ENCODE measurements around the gene KMT5B. TPM values are rescaled to one million over a fixed set of nuclear protein-coding genes. Genes with fewer than 3 reads are reported as not detected.

The KMT5B gene
- total and polyA plus RNA-seq, 10 of the 15 experiments (the other 5 are each of a cell fraction or from before 2014, with no cell fraction given), result 4.7 to 21.8 (median 18.0) TPM

GRCh38 chr11:68202165-68202564, 10.9 kb downstream of the KMT5B start:
- Histone ChIP-seq H4K20me1 (ENCODE audit: control insufficient read depth, insufficient read depth) (no peaks in the 10 kb centered on the region), H3K27me3 (replicated peaks in 1 of 2; ENCODE audit: control insufficient read depth in 2 of 2, insufficient read depth in 2 of 2, low read length in 1 of 2) (no peaks in the 10 kb centered on the region), H3K79me2 (ENCODE audit: control insufficient read depth, insufficient read depth, low read length) (peaks cover 48% of the 10 kb centered on the region), H2AFZ (ENCODE audit: control insufficient read depth, low read depth, low read length) (no peak overlapping the region), H3K4me3 (no peak overlapping the region), H3K36me3 (ENCODE audit: control insufficient read depth in 2 of 2, insufficient read depth in 2 of 2, low read length in 1 of 2) (no peaks in the 10 kb centered on the region), H3K9me3 (replicated peaks; ENCODE audit: control insufficient read depth, insufficient read depth, low read length) (no peaks in the 10 kb centered on the region), H3K9ac (ENCODE audit: control insufficient read depth, insufficient read depth, low read length) (no peak overlapping the region), H3K27ac (ENCODE audit: control insufficient read depth, insufficient read depth) (no peak overlapping the region), H3K4me2 (ENCODE audit: control insufficient read depth, insufficient read depth) (no peak overlapping the region), H3K4me1 (ENCODE audit: control insufficient read depth, insufficient read depth, low read length) (peaks cover 19% of the 10 kb centered on the region)
- ChIA-PET CTCF (no interaction called here), RAD21 (ENCODE audit: unreplicated experiment) (interaction anchor here (0.8 kb wide), 1 partner anchor 200 kb away, joined by 4 read pairs; no protein-coding TSS in a partner anchor), SMC1A (ENCODE audit: uncharacterized antibody, unreplicated experiment) (no interaction called here), POLR2A (interaction anchor here (0.6 to 0.7 kb wide), 2 partner anchors 25 to 191 kb away, joined by 3 to 5 read pairs; no protein-coding TSS in a partner anchor)
- BruUV-seq (replicated peaks), result no TSS peak
- ATAC-seq (no peak), FAIRE-seq (no peak), DNase-seq (ENCODE audit: low read depth, low spot score) (no peak)
- intact Hi-C loops (cut with micrococcal nuclease; ENCODE audit: unreplicated experiment), result no loop called here
- 78% methylated on average over 2 of the region's 2 CpGs for WGBS (ENCODE audit: insufficient coverage, insufficient replicate concordance, low lambda C conversion rate, missing lambda C conversion rate)
- TF ChIP-seq ASH2L (IDR thresholded peaks at IDR 0.05; ENCODE audit: borderline replicate concordance, low read depth) (no peak), RB1 (IDR thresholded peaks at IDR 0.05; ENCODE audit: borderline replicate concordance) (no peak), MLLT1 (IDR thresholded peaks at IDR 0.05) (no peak), ZBED1 (IDR thresholded peaks at IDR 0.05; ENCODE audit: borderline replicate concordance) (no peak), JUNB (IDR thresholded peaks at IDR 0.05) (no peak)
- in situ Hi-C loops (cut with MboI), result no loop called here

- ATAC-seq (no peak), DNase-seq (ENCODE audit: low read depth, low spot score) (no peak), FAIRE-seq (no peak)
- in situ Hi-C loops (cut with MboI), result no loop called here
- SMC1A ChIA-PET (ENCODE audit: uncharacterized antibody, unreplicated experiment), result no interaction called here
- H3K4me1 ChIP-seq (ENCODE audit: control insufficient read depth, insufficient read depth, low read length), result peaks cover 19% of the 10 kb centered on the region
- H3K4me3 ChIP-seq, result no peak overlapping the region
- H3K27ac ChIP-seq (ENCODE audit: control insufficient read depth, insufficient read depth), result no peak overlapping the region
- 94% methylated on average over 4 of the region's 4 CpGs for WGBS (ENCODE audit: insufficient coverage, insufficient replicate concordance, low lambda C conversion rate, missing lambda C conversion rate)
- POLR2A ChIA-PET, result no interaction called here
- no TSS peak for BruUV-seq (replicated peaks)
- intact Hi-C loops (cut with micrococcal nuclease; ENCODE audit: unreplicated experiment), result no loop called here
- H3K79me2 ChIP-seq (ENCODE audit: control insufficient read depth, insufficient read depth, low read length), result peaks cover 45% of the 10 kb centered on the region
- no peak overlapping the region for H3K9ac ChIP-seq (ENCODE audit: control insufficient read depth, insufficient read depth, low read length)
- no peak overlapping the region for H2AFZ ChIP-seq (ENCODE audit: control insufficient read depth, low read depth, low read length)
- H3K4me2 ChIP-seq (ENCODE audit: control insufficient read depth, insufficient read depth), result no peak overlapping the region
- no peaks in the 10 kb centered on the region for H4K20me1 ChIP-seq (ENCODE audit: control insufficient read depth, insufficient read depth)
- no peaks in the 10 kb centered on the region for H3K36me3 ChIP-seq (ENCODE audit: control insufficient read depth in 2 of 2, insufficient read depth in 2 of 2, low read length in 1 of 2)
- no peaks in the 10 kb centered on the region for H3K9me3 ChIP-seq (replicated peaks; ENCODE audit: control insufficient read depth, insufficient read depth, low read length)
- CTCF ChIA-PET, result no interaction called here
- no peaks in the 10 kb centered on the region for H3K27me3 ChIP-seq (replicated peaks in 1 of 2; ENCODE audit: control insufficient read depth in 2 of 2, insufficient read depth in 2 of 2, low read length in 1 of 2)
- RAD21 ChIA-PET (ENCODE audit: unreplicated experiment), result no interaction called here
- TF ChIP-seq CBX3 (IDR thresholded peaks at IDR 0.05; ENCODE audit: borderline replicate concordance, low read depth) (no peak), SMARCA5 (IDR thresholded peaks at IDR 0.05) (no peak), HDAC2 (IDR thresholded peaks at IDR 0.05) (no peak), ETV6 (conservative IDR thresholded peaks at IDR 0.05 in 1 of 2, IDR thresholded peaks at IDR 0.05 in 1 of 2; ENCODE audit: borderline replicate concordance in 1 of 2, low read depth in 1 of 2) (no peak), HCFC1 (IDR thresholded peaks at IDR 0.05; ENCODE audit: low read length) (no peak), USF1 (IDR thresholded peaks at IDR 0.05; ENCODE audit: borderline replicate concordance, extremely low read length, insufficient read depth, low read depth, low read length) (no peak), DPF2 (IDR thresholded peaks at IDR 0.05) (no peak), MYC (IDR thresholded peaks at IDR 0.05; ENCODE audit: insufficient read depth, insufficient read length, insufficient replicate concordance, low read length, severe bottlenecking) (no peak), USF2 (IDR thresholded peaks at IDR 0.05; ENCODE audit: borderline replicate concordance, low read depth, low read length) (no peak), POLR2AphosphoS5 (IDR thresholded peaks at IDR 0.05; ENCODE audit: low read length) (no peak), NFYA (IDR thresholded peaks at IDR 0.05; ENCODE audit: borderline replicate concordance, low read depth, low read length) (no peak), BRCA1 (IDR thresholded peaks at IDR 0.05; ENCODE audit: low read depth, low read length) (no peak)
Measured at GRCh38 chr11:68201492-68201891, 11.6 kb downstream of the KMT5B start.
